ENCODE measurements around the gene CTPS1. TPM values are rescaled to one million over a fixed set of nuclear protein-coding genes. Genes with fewer than 3 reads are reported as not detected.

Gene CTPS1
- total RNA-seq, 1 experiment from 2014 or later = 66.4 TPM

GRCh38 chr1:41024953-41025352 lies 45.5 kb downstream of the CTPS1 start:
- Histone ChIP-seq H3K9ac (ENCODE audit: low read length) (no peak overlapping the region), H4K20me1 (ENCODE audit: insufficient read depth) (no peaks in the 10 kb centered on the region), H3K36me3 (ENCODE audit: control insufficient read depth in 1 of 2, insufficient read depth in 2 of 2, low read length in 2 of 2) (no peaks in the 10 kb centered on the region; a peak in 2 of 4 replicates), H2AFZ (ENCODE audit: low read depth, low read length, poor library complexity, severe bottlenecking) (no peak overlapping the region), H3K4me3 (replicated peaks in 1 of 2; ENCODE audit: low read depth in 1 of 2, low read length in 2 of 2) (no peak overlapping the region), H3K27ac (ENCODE audit: low read depth, low read length) (no peak overlapping the region), H3K4me1 (ENCODE audit: control insufficient read depth in 1 of 2, insufficient read depth in 2 of 2, low read length in 2 of 2) (no peaks in the 10 kb centered on the region), H3K79me2 (ENCODE audit: insufficient read depth, low read length) (no peaks in the 10 kb centered on the region), H3K9me2 (ENCODE audit: insufficient read depth) (no peaks in the 10 kb centered on the region), H3K4me2 (ENCODE audit: low read length) (no peak overlapping the region), H3K9me3 (ENCODE audit: control insufficient read depth in 1 of 2, insufficient read depth in 1 of 2, low read depth in 1 of 2, low read length in 2 of 2) (no peaks in the 10 kb centered on the region), H3K27me3 (ENCODE audit: insufficient read depth, low read length) (no peaks in the 10 kb centered on the region)
- ATAC-seq (0 out of 2 replicates have a peak, but pooled peaks have one; percentile 11), DNase-seq (ENCODE audit: low read depth, low spot score) (no peak)
- RAD21 ChIA-PET (ENCODE audit: low non-redundant PET in 1 of 2, low total read pairs in 2 of 2, uncharacterized antibody in 2 of 2, unreplicated experiment in 2 of 2) = no interaction called here
- no peak for TF ChIP-seq ZBTB33 (IDR thresholded peaks at IDR 0.05; ENCODE audit: extremely low read depth, insufficient replicate concordance, low read length)
- no peak for TF ChIP-seq SIN3A (IDR thresholded peaks at IDR 0.05; ENCODE audit: low read depth)
- TF ChIP-seq ELF1 (IDR thresholded peaks at IDR 0.05; ENCODE audit: borderline replicate concordance, low read depth) = no peak
- TF ChIP-seq POLR2A (IDR thresholded peaks at IDR 0.05; ENCODE audit: borderline replicate concordance, extremely low read depth, insufficient read depth, insufficient read length) = no peak
- TF ChIP-seq REST (IDR thresholded peaks at IDR 0.05; ENCODE audit: low read depth) = no peak
- POLR2A ChIA-PET = no interaction called here
- intact Hi-C loops (cut with micrococcal nuclease) = no loop called here
- BruUV-seq (replicated peaks) = no TSS peak
- CTCF ChIA-PET = no interaction called here
